ENCODE data around the gene GPS2.

Gene GPS2

GRCh38 chr17:7315570-7316235, 543 bp upstream of the GPS2 start:
- no peak for DNase-seq

DNA sequence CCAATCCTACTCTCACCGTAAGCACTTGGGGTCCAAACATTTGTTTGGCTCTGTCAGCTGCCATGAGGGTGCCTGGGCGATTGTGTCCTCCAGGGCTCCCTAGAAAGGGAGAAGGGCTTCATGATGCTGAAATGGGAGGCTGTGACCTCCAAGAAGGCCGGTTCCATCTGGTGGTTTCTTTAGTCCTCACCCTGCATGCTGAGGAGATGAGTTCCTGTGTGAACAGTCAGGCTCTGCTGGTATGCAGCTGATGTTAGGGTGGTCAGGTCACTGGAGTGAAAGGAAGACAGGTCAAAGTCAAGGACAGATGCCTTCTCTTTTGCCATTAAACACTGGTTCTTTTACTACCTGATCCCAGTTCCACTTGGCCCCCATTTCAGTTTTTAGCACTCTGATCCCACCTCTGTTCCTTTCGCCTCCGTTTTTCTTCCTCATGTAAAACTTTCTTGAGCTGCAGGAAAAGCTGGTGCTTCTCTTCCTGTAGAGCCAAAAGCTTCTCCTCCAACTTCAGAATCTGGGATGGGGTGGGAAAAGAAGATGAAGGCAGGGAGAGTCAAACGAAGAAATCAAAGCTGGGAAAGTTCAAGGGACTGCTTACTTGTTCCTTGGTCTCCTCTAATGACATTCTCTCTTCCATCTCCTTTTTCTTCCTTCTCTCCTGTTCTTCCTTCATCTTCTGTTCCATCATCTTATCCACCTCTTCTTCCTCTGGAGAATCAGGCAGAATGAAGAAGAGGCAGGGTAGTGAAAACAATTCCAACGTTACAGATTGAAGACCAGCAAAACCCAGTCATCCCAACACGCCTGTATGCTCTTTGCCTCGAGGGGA, 1.1 kb downstream of the GPS2 start:
- DNase-seq, result no peak

DNA sequence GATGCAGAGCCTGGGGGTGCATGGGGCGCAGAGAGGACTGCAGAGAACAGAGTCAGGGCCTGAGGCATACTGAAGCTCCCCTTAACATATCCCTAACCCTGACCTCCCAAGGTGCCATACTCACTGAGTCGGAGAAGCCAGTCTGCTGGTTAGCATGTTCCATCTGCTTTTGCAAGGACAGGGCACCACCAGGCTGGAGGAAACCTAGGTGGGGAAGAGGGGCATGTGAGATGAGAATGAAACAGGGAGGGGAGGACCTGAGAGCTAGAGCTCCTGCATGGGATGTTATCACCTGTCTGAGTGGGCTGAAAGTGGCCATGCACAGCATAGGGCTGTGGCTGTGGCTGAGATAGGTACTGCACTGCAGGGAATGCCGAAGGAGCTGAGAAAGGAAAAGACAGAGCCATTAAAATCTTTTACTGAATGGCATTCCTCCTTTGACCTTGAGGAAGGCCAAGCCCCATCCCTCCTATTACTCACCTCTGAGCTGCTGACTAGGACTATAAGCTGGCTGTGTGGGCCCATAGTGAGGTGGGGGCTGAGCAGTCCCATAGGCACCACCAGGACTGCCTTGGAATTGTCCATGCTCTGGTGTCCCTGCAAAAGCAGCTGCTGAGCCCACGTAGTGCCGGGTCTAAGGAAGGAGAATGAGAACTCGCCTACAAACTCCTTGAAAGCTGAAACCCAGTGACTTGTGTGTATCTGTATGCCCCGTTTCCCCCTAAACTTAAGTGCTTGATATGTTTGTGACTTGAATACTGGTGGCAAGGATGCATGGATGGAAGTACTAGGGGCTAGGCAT, 1.9 kb downstream of the GPS2 start:
- DNase-seq, result no peak

DNA sequence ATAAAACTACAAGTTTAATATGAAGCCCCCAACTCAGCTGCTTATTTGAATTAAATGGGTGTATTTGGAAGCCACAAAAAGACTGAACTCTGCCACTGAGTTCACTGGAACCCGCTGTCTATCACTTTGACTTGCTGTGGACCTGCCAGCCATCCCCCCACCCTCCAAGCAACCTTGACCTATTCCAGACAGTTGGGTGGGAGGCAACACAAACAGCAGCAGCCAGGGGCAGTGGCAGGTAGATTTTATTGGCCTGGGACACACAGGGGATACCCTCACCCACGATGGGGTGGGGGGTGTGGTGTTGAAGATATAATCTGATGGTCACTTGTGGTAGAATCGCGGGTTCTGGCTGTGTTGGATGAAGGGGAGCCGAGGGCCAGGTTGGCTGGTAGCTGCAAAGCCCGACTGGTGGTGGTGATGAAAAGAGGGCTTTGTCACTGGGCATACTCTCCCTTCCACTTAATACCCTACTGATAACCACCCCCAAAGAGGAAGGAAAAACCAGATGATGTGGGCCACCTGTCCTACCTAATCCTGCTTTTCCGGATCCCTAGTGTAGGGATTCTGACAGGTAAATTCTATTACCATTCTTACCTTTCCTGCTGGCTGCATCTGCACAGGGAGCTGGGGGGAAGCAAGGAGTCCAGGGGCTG, 2.6 kb downstream of the GPS2 start:
- no peak for DNase-seq

- DNase-seq, result no peak
Measured at GRCh38 chr17:7311110-7311705, 4.0 kb downstream of the GPS2 start.

GRCh38 chr17:7309628-7310027, 5.5 kb downstream of the GPS2 start:
- no peak for DNase-seq

DNA sequence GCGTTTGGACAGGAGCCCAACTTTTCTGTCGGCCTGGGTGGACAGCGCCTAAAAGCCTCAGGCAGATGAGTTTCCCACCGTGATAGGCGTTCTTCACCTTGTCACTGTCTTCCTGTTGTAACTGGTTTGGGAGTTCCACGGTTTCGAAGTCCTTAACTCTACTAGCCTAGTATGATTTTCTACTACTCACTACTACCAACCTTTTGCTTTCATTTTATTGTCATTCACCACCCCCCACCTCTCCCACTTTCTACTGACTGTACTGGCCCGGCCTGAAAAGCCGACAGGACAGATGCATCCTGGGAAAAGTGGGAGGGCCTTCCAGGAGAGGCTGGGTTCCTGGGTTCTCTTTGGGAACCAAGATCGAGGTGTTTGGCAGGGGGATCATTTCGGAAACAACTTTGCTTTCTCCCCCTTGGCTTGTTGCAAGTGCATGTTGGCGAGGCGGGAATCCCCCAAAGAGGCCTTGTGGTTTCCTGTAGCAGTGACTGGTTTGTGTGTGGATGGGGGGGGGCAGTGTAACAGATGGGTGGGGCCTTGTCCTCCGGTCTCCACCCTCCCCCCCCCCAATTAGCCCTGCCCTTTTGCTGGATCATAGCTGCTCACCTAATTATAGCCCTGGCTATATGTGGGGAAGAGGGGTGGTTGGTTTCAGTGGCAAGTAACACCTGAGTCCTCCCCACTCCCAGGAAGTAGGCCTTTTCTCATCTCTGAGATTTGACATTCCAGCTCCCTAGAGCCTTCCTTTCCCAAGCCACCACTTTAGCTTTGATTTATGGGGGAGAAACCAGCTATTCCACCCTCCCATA, 6.3 kb downstream of the GPS2 start:
- peak; percentile 75 for DNase-seq

GRCh38 chr17:7307686-7308624, 7.2 kb downstream of the GPS2 start:
- DNase-seq, result peak; percentile 43

DNA sequence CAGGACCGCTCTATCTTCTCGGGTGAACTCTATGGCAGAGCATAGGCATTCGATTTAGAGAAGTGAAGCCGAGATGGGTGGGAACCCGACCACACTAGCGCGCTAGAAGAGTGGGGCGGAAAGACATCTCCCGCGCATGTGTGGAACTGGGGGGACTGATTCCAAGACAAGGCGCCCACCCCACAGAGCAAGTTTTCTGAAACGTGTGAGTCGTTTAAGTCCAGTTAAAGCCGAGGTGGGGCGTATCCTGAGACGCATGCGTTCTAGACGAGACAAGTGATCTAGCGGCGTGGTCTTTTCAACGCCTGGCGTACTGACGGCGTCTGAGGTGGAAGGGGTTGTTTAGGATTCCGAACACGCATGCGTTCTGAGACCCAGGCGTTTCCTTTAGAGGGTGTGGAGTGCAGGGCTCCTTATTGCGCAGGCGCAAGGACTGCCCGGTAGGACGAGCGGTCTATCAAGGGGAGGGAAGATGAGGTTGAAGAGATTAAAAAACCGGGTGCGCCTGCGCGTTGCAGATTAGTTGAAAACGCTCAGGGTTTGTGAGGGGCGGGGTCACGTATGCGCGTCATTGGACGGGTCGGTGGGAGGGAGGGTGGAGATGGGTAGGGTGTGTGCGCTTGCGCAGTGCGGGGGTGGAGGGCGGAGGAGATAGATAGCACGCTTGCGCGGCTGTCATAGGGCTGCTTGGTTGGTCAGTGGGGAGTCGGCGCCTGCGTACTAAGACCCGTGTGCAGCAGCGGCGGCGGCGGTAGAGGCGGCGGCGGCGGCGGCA, 8.1 kb downstream of the GPS2 start, which contains the start of gene EIF5A:
Gene EIF5A, plus strand, starts transcription at position 718 of the 775 bp plus-strand sequence. CDS start 2,008 bp downstream, outside the sequence.
- DNase-seq, result peak; percentile 100

GRCh38 chr17:7304179-7304578, 11.0 kb downstream of the GPS2 start:
- no peak for DNase-seq

DNA sequence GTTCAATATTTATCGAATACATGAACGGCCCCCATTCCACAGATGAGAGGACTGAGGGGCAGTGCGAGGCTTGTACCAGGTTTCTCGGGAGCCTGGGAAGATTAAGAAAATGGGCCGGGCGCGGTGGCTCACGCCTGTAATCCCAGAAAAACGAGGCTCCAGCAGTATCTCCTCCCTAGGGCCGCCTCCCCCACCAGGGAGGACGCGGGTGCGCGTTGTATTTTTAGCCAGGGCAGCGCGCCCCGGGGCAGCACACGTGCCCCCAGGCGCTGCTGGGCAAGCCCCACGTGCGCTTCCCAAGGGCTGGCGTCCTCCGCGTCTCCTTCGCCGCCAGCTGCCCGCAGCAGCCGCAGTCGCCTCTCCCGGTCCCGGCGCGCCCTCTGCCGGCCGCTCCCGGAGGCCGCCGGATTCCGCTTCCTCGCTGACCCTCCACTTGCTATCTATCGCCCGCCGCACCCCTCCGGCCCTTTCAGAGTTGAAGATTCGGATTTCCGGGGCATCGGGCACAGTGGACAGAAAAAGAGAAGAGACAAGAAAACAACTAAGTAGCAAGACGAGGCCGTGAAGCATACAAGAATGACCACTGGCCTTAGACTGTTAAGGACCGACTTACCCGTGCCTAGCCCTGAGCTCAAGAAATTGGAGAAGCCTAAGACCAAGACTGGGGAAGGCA, 18.8 kb downstream of the GPS2 start:
- peak; percentile 82 for DNase-seq

DNA sequence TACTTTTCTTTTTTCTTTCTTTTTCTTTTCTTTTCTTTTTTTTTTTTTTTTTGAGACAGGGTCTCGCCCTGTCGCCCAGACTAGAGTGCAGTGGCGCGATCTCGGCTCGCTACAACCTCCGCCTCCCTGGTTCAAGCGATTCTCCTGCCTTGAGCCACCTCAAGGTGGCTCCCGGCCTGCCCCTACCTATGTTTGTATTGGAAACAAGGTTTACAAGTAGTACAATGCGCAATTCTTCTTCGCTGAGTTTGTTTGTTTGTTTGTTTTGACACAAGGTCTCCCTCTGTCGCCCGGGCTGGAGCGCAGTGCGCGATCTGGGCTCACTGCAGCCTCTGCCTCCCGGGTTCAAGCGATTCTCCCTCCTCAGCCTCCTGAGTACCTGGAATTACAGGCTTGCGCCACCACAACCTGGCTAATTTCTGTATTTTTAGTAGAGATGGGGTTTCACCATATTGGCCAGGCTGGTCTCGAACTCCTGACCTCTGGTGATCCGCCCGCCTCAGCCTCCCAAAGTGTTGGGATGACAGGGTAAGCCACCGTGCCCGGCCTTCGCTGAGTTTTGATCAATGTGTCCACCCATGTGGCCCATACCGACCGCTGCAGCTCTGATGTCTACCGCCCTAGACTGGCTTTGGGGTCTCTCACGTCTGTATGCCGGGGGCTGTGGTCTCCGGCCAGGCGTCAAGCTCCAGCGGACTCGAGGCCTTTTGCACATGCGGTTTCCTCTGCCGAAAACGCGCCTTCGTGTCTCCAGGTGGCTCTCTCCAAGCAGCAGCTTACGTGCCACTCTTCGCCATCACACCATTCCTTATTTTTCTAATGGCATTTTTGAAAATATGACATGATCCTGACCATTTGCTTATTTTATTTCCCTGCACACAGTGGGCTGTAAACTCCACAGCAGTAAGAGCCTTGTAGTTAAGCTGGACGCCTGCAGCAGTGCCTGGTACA, 19.7 kb downstream of the GPS2 start:
- DNase-seq, result no peak

- peak; percentile 89 for DNase-seq
Measured at GRCh38 chr17:7294614-7295153, 20.5 kb downstream of the GPS2 start, which contains the start of gene YBX2. TSS of gene YBX2 (minus strand) at chr17:7294639. CDS start at chr17:7294500, 139 bp downstream.

DNA sequence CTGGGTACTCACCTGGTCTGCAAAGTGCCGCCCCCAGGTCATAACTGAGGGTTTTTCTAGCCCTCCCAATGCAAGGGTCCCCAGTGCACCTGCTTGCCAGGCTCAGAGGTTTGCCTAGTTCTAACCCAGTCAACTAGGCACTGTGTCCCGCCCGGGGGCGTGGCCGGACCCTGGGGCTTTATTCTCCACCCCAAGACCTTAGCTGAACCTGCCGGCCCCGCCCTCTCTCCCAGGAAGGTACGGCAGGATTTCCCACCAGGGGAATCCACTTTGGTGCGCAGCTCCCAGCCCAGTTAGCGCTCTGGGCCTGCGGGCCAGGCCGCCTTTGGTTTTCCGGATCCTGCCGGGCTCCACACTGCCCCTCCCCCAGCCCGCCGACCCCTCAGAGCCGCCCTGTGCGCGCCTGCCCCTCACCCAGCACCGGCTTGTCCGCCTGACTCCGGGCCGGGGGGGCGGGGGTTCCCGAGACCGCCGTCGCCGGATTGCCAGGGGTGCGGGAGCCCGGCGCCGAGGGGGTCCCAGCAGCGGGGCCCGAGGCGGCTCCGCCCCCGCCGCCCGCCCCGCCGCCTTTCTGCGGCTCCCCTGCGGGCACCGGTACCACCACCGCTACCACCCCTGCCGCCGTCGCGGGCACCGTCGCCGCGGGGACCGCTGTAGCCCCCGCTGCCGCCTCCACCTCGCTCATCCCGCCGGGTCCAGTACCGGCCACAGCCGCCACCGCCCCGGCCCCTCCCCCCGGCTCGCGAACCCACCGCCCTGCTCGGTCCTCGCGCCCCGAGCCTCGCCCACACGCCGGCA, 21.1 kb downstream of the GPS2 start:
- peak; percentile 39 for DNase-seq

GRCh38 chr17:7293159-7293558, 22.0 kb downstream of the GPS2 start:
- no peak for DNase-seq

DNA sequence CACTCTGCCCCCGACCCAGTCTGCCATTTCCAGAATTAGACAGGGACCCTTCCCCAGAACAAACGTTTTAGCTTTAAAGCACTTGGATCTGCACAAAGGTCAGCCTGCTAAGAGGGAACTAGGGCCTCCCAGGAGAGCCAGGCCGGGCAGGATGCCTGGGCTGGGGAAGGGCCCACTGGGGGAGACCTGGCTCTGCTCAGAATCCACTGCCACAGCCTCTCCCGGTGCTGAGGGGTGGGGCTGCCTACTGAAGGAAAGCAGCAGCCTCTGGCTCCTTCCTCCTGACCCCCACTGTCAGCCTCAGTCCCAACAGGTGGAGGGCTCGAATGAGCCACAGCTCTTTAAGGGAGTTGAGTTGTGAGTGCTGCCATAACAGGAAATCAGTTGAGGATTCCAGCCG, 22.4 kb downstream of the GPS2 start:
- DNase-seq, result no peak
